K562 (cell line): ENCODE data around the gene NDUFA13. TPM values are rescaled to one million over a fixed set of nuclear protein-coding genes. Genes with fewer than 3 reads are reported as not detected.

ENCODE experiments used
- ATAC-seq: fragments of 200-7000 bp; cut with Tn5 transposase; 3 replicates; pipeline ENCODE4 v1.9.1; 2020; ENCODE audit warnings: moderate library complexity
- BruUV-seq: library from RNA; stranded (reverse); fragments of 400-500 nt; replicated peaks from 2 replicates; lab custom pipeline; 2021; lab: Mats Ljungman, UMichigan
- CTCF ChIA-PET: fragments of 300-600 bp; formaldehyde crosslinking; extraction: SDS; loops from one replicate; lab custom pipeline; 2021; ENCODE audit warnings: low intra/inter-chr PET ratio; lab: Yijun Ruan, JAX
- POLR2A ChIA-PET: fragments of 300-600, 350-650 bp; sonication (Branson Sonifier 250); formaldehyde crosslinking; extraction: SDS; loops from one replicate; lab custom pipeline; 2021; ENCODE audit warnings: antibody characterized with exemption, inconsistent platforms; lab: Yijun Ruan, JAX
- DNase-seq, 4 experiments: peaks; one replicate each; pipeline versions ENCODE4 v3.0.0 to v3.0.0-alpha.2; 2011 to 2018; ENCODE audit warnings: low spot score in 3 of 4, mixed read lengths in 3 of 4; ENCODE audit errors: extremely low read depth in 1 of 4
- FAIRE-seq: peaks from 2 replicates; lab custom pipeline; 2011; peaks lifted over from hg19 to GRCh38; lab: Jason Lieb, UNC
- H2AFZ ChIP-seq: 2 replicates; pipeline ENCODE4 v1.6.0; 2011; ENCODE audit warnings: low read depth, low read length, control low read depth, inconsistent platforms
- H3K27ac ChIP-seq: fragments of 200-600 bp; 3 replicates; pipeline ENCODE4 v1.8.0; 2011; ENCODE audit warnings: low read depth, mild to moderate bottlenecking, control low read depth, inconsistent platforms, low read length, moderate library complexity, mixed read lengths; ENCODE audit errors: extremely low read depth
- H3K27me3 ChIP-seq, 2 experiments: fragments of 300-600 bp in 1 of 2; 2 replicates in 1 of 2; 3 replicates in 1 of 2; pipeline versions ENCODE4 v1.6.0 to v1.8.0; 2011; ENCODE audit warnings: inconsistent platforms in 2 of 2, low read length in 2 of 2, mild to moderate bottlenecking in 1 of 2, mixed read lengths in 1 of 2, moderate library complexity in 1 of 2; ENCODE audit not compliant: control insufficient read depth in 2 of 2, insufficient read depth in 2 of 2
- H3K36me3 ChIP-seq: fragments of 300-600 bp; 3 replicates; pipeline ENCODE4 v1.8.0; 2011; ENCODE audit warnings: mild to moderate bottlenecking, low read length, inconsistent platforms; ENCODE audit not compliant: control insufficient read depth, insufficient read depth
- H3K4me1 ChIP-seq, 2 experiments: fragments of 200-600 bp in 1 of 2; replicated peaks in 1 of 2; 2 replicates in 1 of 2; 3 replicates in 1 of 2; pipeline versions ENCODE4 v1.5.1 to v1.8.0; 2011; ENCODE audit warnings: inconsistent platforms in 2 of 2, low read length in 2 of 2, mild to moderate bottlenecking in 1 of 2, mixed read lengths in 1 of 2, moderate library complexity in 1 of 2; ENCODE audit not compliant: control insufficient read depth in 2 of 2, insufficient read depth in 2 of 2
- H3K4me2 ChIP-seq: 2 replicates; pipeline ENCODE4 v1.6.1; 2011; ENCODE audit warnings: low read length, control low read depth, inconsistent platforms, mixed read lengths; ENCODE audit not compliant: insufficient read depth
- H3K4me3 ChIP-seq: fragments of 200-600 bp; sonication (generic), shearing (Covaris generic); 2 replicates; pipeline ENCODE4 v1.5.1; 2016; ENCODE audit warnings: control low read depth, inconsistent platforms
- H3K79me2 ChIP-seq: fragments of 200-600 bp; 3 replicates; pipeline ENCODE4 v1.8.0; 2011; ENCODE audit warnings: low read length, inconsistent platforms; ENCODE audit not compliant: control insufficient read depth, insufficient read depth
- H3K9ac ChIP-seq, 2 experiments: 2 replicates each; pipeline versions ENCODE4 v1.6.0 to v1.6.1; 2011; ENCODE audit warnings: low read depth in 2 of 2, low read length in 2 of 2, control low read depth in 1 of 2, inconsistent platforms in 1 of 2, mild to moderate bottlenecking in 1 of 2, mixed read lengths in 1 of 2; ENCODE audit not compliant: insufficient read depth in 1 of 2
- H3K9me1 ChIP-seq: one replicate; pipeline ENCODE4 v1.6.0; 2011; ENCODE audit warnings: inconsistent platforms, mild to moderate bottlenecking, low read length, moderate library complexity; ENCODE audit not compliant: control insufficient read depth, insufficient read depth
- H3K9me3 ChIP-seq: replicated peaks from 2 replicates; pipeline ENCODE4 v1.5.1; 2011; ENCODE audit warnings: low read depth, low read length, inconsistent platforms; ENCODE audit not compliant: control insufficient read depth, insufficient read depth
- H4K20me1 ChIP-seq: replicated peaks from 2 replicates; pipeline ENCODE4 v1.6.1; 2011; ENCODE audit warnings: low read length, inconsistent platforms, mixed read lengths; ENCODE audit not compliant: control insufficient read depth, insufficient read depth
- EP400 ChIP-seq: fragments of 450-650 bp; IDR thresholded peaks from 2 replicates; pipeline ENCODE4 v1.6.1; 2017; ENCODE audit warnings: antibody characterized with exemption, mild to moderate bottlenecking, moderate library complexity
- NFIC ChIP-seq: fragments of 450-650 bp; IDR thresholded peaks from 2 replicates; pipeline ENCODE4 v1.6.1; 2017; ENCODE audit warnings: mild to moderate bottlenecking, inconsistent platforms
- POLR2G ChIP-seq: fragments of 200-400 bp; formaldehyde crosslinking; IDR thresholded peaks from 2 replicates; pipeline ENCODE4 v1.6.1; 2017; ENCODE audit warnings: low read depth, mild to moderate bottlenecking, antibody characterized with exemption, low read length, moderate library complexity
- ZFP30 ChIP-seq: fragments of 250-450 bp; sonication (Bioruptor Pico); IDR thresholded peaks from 2 replicates; pipeline ENCODE4 v1.8.0; 2022; ENCODE audit warnings: moderate library complexity, mild to moderate bottlenecking, inconsistent platforms, borderline replicate concordance
- WGBS: fragments of 100-300 bp; shearing (Covaris generic); methylation state at CpG from one replicate; pipeline ENCODE4 v1.1.6; 2016; ENCODE audit warnings: low coverage, mixed read lengths; ENCODE audit not compliant: insufficient coverage; ENCODE audit errors: missing lambda C conversion rate; 5-methylcytosine and 5-hydroxymethylcytosine counted together
- in situ Hi-C: fragments of 300-500 bp; cut with MboI; formaldehyde crosslinking; loops from 4 replicates; pipeline ENCODE4 v1.15.0; 2018; ENCODE audit warnings: inconsistent platforms, mixed read lengths
- intact Hi-C: fragments of 100-400 bp; cut with micrococcal nuclease; formaldehyde crosslinking; loops from 2 replicates; pipeline ENCODE4 v1.14.2; 2022
- polyA plus RNA-seq, 8 experiments: library from polyadenylated mRNA; depleted of rRNA in 4 of 8; stranded (reverse) in 5 of 8; unstranded in 3 of 8; fragments of >200 nt; fragmentation: Nextera tagmentation in 2 of 8; fragmentation: Illumina TruSeq in 1 of 8; extraction: Ambion mirVana in 2 of 8; extraction: Trizol in 1 of 8; gene quantifications; 2 replicates each; pipeline versions ENCODE4 v1.2.1 to v1.2.3, GENCODE V29; 2011 to 2014; ENCODE audit warnings: inconsistent platforms in 1 of 8, missing spikeins in 1 of 8
- total RNA-seq, 7 experiments: library from RNA; depleted of rRNA in 6 of 7; stranded (reverse); fragments of >200 nt in 6 of 7; fragmentation: Illumina TruSeq in 2 of 7; extraction: Trizol in 2 of 7; gene quantifications; 2 replicates each; pipeline versions ENCODE4 v1.2.1 to v1.2.3, GENCODE V29; 2011 to 2021; ENCODE audit warnings: low replicate concordance in 1 of 7

The NDUFA13 gene
- total and polyA plus RNA-seq, 9 of the 15 experiments (the other 6 are each of a cell fraction or from before 2014, with no cell fraction given): 146 to 596 (median 429) TPM

DNA sequence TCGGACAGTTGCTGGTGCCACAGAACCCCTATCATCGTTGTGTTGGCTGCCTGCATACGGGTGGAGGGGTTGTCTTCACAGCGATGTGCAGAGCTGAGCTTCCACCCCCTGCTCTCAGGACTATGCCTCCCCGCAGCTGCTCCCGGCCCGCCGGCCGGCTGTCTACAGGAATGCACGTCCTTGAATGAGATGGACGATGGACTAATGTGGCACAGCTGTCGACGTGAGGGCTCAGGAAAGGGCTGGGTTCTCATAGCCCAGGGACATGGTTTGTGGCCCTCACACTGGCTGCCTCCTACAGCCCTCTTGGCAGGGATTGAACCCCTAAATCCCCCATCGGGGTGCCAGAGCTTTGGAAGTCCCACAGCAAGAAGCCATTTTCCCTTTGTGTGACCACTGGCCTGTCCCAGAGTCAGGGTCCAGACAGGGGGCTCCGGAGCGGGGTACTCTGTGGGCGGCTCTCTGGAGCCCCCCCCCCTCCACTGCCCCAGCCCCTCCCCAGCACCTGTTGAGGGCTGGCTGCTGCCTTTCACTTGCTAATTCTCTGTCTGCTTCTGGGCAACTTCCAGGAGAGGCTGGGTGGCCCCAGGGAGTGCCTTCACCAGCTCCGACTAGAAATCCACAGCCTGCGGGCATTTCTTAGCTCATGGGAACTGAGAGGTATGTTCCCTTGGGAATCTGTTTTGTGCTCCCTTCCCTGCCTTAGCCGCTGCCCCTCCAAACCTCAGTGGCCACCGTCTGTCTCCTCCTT lies 40.8 kb upstream of the NDUFA13 start:
- no TSS peak for BruUV-seq
- Histone ChIP-seq H3K27me3 (no peaks in the 10 kb centered on the region), H3K9me3 (no peaks in the 10 kb centered on the region), H3K4me1 (peaks cover 9 to 21% of the 10 kb centered on the region in 2 experiments; a peak in 4 of 5 replicates), H2AFZ (no peak overlapping the region), H4K20me1 (peaks cover 41% of the 10 kb centered on the region; the same call in 1 of the 2 replicates), H3K4me3 (no peak overlapping the region), H3K79me2 (peaks cover 96% of the 10 kb centered on the region), H3K36me3 (peaks cover 91% of the 10 kb centered on the region), H3K27ac (peak overlapping the region; percentile 17; the same call in 1 of the 3 replicates), H3K9me1 (peaks cover 4% of the 10 kb centered on the region), H3K9ac (peak overlapping the region in 1 of 2 experiments; percentile 75; a peak in 2 of 4 replicates), H3K4me2 (no peak overlapping the region)
- ATAC-seq (no peak), DNase-seq (no peak), FAIRE-seq (no peak)
- 86% methylated on average over 18 of the region's 21 CpGs for WGBS
- POLR2A ChIA-PET: interaction anchor here (0.7 to 1.0 kb wide), 2 partner anchors 12 to 31 kb away, joined by 3 to 6 read pairs; no protein-coding TSS in a partner anchor
- TF ChIP-seq ZFP30 (CRISPR knock-in tag) (no peak), EP400 (no peak), NFIC (no peak), POLR2G (0 out of 2 replicates have a peak, but pooled peaks have one; percentile 41)
- in situ Hi-C loops: no loop called here
- intact Hi-C loops: no loop called here
- CTCF ChIA-PET: no interaction called here
